HUES6 (cell line): ENCODE results near the gene SUPT5H.
A peak's percentile ranks its signal among the peaks of the same experiment; 100 is the strongest.

Experiments
- H3K27ac ChIP-seq: 2 replicates; pipeline ENCODE4 v1.7.0; 2013; ENCODE audit warnings: low read depth, mild to moderate bottlenecking, low read length, inconsistent platforms
- H3K27me3 ChIP-seq: 2 replicates; pipeline ENCODE4 v1.6.1; 2013; ENCODE audit warnings: low read length; ENCODE audit not compliant: control insufficient read depth, insufficient read depth
- H3K36me3 ChIP-seq: 2 replicates; pipeline ENCODE4 v1.6.1; 2013; ENCODE audit warnings: low read length; ENCODE audit not compliant: control insufficient read depth, insufficient read depth
- H3K4me1 ChIP-seq: 2 replicates; pipeline ENCODE4 v1.6.1; 2013; ENCODE audit warnings: low read length; ENCODE audit not compliant: control insufficient read depth, insufficient read depth
- H3K4me3 ChIP-seq: 2 replicates; pipeline ENCODE4 v1.5.1; 2013; ENCODE audit warnings: low read depth, low read length
- H3K9ac ChIP-seq: one replicate; pipeline ENCODE4 v1.6.1; 2013; ENCODE audit warnings: mild to moderate bottlenecking, low read length
- H3K9me3 ChIP-seq: 2 replicates; pipeline ENCODE4 v1.6.1; 2013; ENCODE audit warnings: low read depth, low read length; ENCODE audit not compliant: control insufficient read depth, insufficient read depth

Gene SUPT5H

GRCh38 chr19:39483141-39483540 is 37.8 kb downstream of the SUPT5H start:
- Histone ChIP-seq H3K27ac (no peak overlapping the region), H3K27me3 (no peaks in the 10 kb centered on the region), H3K9ac (no peak overlapping the region), H3K4me3 (no peak overlapping the region), H3K4me1 (peaks cover 16% of the 10 kb centered on the region), H3K9me3 (no peaks in the 10 kb centered on the region), H3K36me3 (peaks cover 54% of the 10 kb centered on the region)

GRCh38 chr19:39489756-39490155 is 44.4 kb downstream of the SUPT5H start:
- H3K4me1 ChIP-seq: peaks cover 7% of the 10 kb centered on the region; the same call in 1 of the 2 replicates
- H3K9me3 ChIP-seq: no peaks in the 10 kb centered on the region
- H3K4me3 ChIP-seq: no peak overlapping the region
- H3K9ac ChIP-seq: no peak overlapping the region
- H3K27ac ChIP-seq: no peak overlapping the region
- H3K27me3 ChIP-seq: no peaks in the 10 kb centered on the region
- H3K36me3 ChIP-seq: peaks cover 65% of the 10 kb centered on the region

GRCh38 chr19:39492225-39492624 is 46.8 kb downstream of the SUPT5H start:
- no peaks in the 10 kb centered on the region for H3K27me3 ChIP-seq
- H3K9me3 ChIP-seq: no peaks in the 10 kb centered on the region
- H3K27ac ChIP-seq: no peak overlapping the region
- H3K36me3 ChIP-seq: peaks cover 41% of the 10 kb centered on the region
- H3K4me3 ChIP-seq: no peak overlapping the region
- no peak overlapping the region for H3K9ac ChIP-seq
- H3K4me1 ChIP-seq: peaks cover 7% of the 10 kb centered on the region; the same call in 1 of the 2 replicates

GRCh38 chr19:39492788-39493187 is 47.4 kb downstream of the SUPT5H start:
- Histone ChIP-seq H3K36me3 (peaks cover 38% of the 10 kb centered on the region), H3K27me3 (no peaks in the 10 kb centered on the region), H3K27ac (no peak overlapping the region), H3K4me1 (peaks cover 7% of the 10 kb centered on the region; the same call in 1 of the 2 replicates), H3K9me3 (no peaks in the 10 kb centered on the region), H3K4me3 (no peak overlapping the region), H3K9ac (peak overlapping the region; percentile 7)

GRCh38 chr19:39494661-39495060 is 49.3 kb downstream of the SUPT5H start:
- Histone ChIP-seq H3K27ac (no peak overlapping the region), H3K4me3 (no peak overlapping the region), H3K9me3 (no peaks in the 10 kb centered on the region), H3K9ac (no peak overlapping the region), H3K27me3 (peaks cover 18% of the 10 kb centered on the region), H3K4me1 (peaks cover 17% of the 10 kb centered on the region), H3K36me3 (peaks cover 20% of the 10 kb centered on the region)

- Histone ChIP-seq H3K4me3 (no peak overlapping the region), H3K4me1 (peaks cover 17% of the 10 kb centered on the region), H3K36me3 (peaks cover 11% of the 10 kb centered on the region; the same call in 1 of the 2 replicates), H3K27me3 (peaks cover 31% of the 10 kb centered on the region), H3K9me3 (no peaks in the 10 kb centered on the region), H3K27ac (no peak overlapping the region), H3K9ac (no peak overlapping the region)
Observed at GRCh38 chr19:39496063-39496462, 50.7 kb downstream of the SUPT5H start.

GRCh38 chr19:39497701-39497995 is 52.3 kb downstream of the SUPT5H start:
- Histone ChIP-seq H3K27me3 (peaks cover 44% of the 10 kb centered on the region), H3K36me3 (no peaks in the 10 kb centered on the region; the same call in 1 of the 2 replicates), H3K4me1 (peaks cover 17% of the 10 kb centered on the region), H3K9me3 (no peaks in the 10 kb centered on the region), H3K9ac (peak overlapping the region; percentile 25), H3K4me3 (peak overlapping the region; percentile 58), H3K27ac (no peak overlapping the region; the same call in 1 of the 2 replicates)

- Histone ChIP-seq H3K36me3 (no peaks in the 10 kb centered on the region; the same call in 1 of the 2 replicates), H3K9ac (peak overlapping the region; percentile 74), H3K27ac (no peak overlapping the region), H3K4me3 (peak overlapping the region; percentile 58), H3K4me1 (peaks cover 12% of the 10 kb centered on the region), H3K9me3 (no peaks in the 10 kb centered on the region), H3K27me3 (peaks cover 47% of the 10 kb centered on the region)
Observed at GRCh38 chr19:39497996-39498797, 52.8 kb downstream of the SUPT5H start.

- Histone ChIP-seq H3K27me3 (peaks cover 55% of the 10 kb centered on the region), H3K4me3 (peak within 1 kb of the TSS; percentile 58), H3K36me3 (peaks cover 5% of the 10 kb centered on the region; the same call in 1 of the 2 replicates), H3K4me1 (peaks cover 10% of the 10 kb centered on the region), H3K27ac (no peak within 1 kb of the TSS; the same call in 1 of the 2 replicates), H3K9me3 (no peaks in the 10 kb centered on the region), H3K9ac (peak within 1 kb of the TSS; percentile 76)
Observed at GRCh38 chr19:39498798-39499642, 53.6 kb downstream of the SUPT5H start, which contains the start of gene DLL3. DLL3 (plus strand) TSS chr19:39498947; CDS start chr19:39498975, 28 bp downstream.

- Histone ChIP-seq H3K9me3 (no peaks in the 10 kb centered on the region), H3K36me3 (peaks cover 5% of the 10 kb centered on the region; the same call in 1 of the 2 replicates), H3K27me3 (peaks cover 65% of the 10 kb centered on the region), H3K27ac (no peak overlapping the region), H3K4me1 (peaks cover 10% of the 10 kb centered on the region), H3K9ac (peak overlapping the region; percentile 76), H3K4me3 (peak overlapping the region; percentile 58; the same call in 1 of the 2 replicates)
Observed at GRCh38 chr19:39499932-39500331, 54.5 kb downstream of the SUPT5H start.
